Endothelial cell of umbilical vein (primary cell): ENCODE results near the gene MT3. TPM values are rescaled to one million over a fixed set of nuclear protein-coding genes. Genes with fewer than 3 reads are reported as not detected.

Source experiments
- BruUV-seq: library from RNA; stranded (reverse); fragments of 400-500 nt; replicated peaks from 2 replicates; lab custom pipeline; 2021; lab: Mats Ljungman, UMichigan
- CTCF ChIA-PET: fragments of 300-600, 350-600 bp; sonication (Branson Sonifier 250); formaldehyde crosslinking; loops from one replicate; lab custom pipeline; 2021; ENCODE audit warnings: antibody characterized with exemption, inconsistent platforms; lab: Charles Lee
- POLR2A ChIA-PET: fragments of 300-600, 350-600 bp; sonication (Branson Sonifier 250); formaldehyde crosslinking; loops from one replicate; lab custom pipeline; 2021; ENCODE audit warnings: antibody characterized with exemption, inconsistent platforms; lab: Charles Lee
- DNase-seq: peaks from one replicate; pipeline ENCODE4 v3.0.0-alpha.2; 2011; ENCODE audit warnings: low read depth, low spot score
- FAIRE-seq: peaks from 2 replicates; lab custom pipeline; 2011; peaks lifted over from hg19 to GRCh38; lab: Jason Lieb, UNC
- H2AFZ ChIP-seq: 2 replicates; pipeline ENCODE4 v1.6.0; 2012; ENCODE audit warnings: low read depth, low read length, control low read depth, inconsistent platforms
- H3K27ac ChIP-seq: 2 replicates; pipeline ENCODE4 v1.5.1; 2011; ENCODE audit warnings: low read depth, mild to moderate bottlenecking, control low read depth, low read length, moderate library complexity; ENCODE audit not compliant: insufficient read depth
- H3K27me3 ChIP-seq, 2 experiments: 2 replicates each; pipeline versions ENCODE4 v1.6.0 to v1.6.1; 2011; ENCODE audit warnings: low read length in 2 of 2, mixed read lengths in 1 of 2; ENCODE audit not compliant: control insufficient read depth in 2 of 2, insufficient read depth in 2 of 2
- H3K36me3 ChIP-seq, 2 experiments: 2 replicates in 1 of 2; 3 replicates in 1 of 2; pipeline ENCODE4 v1.5.1; 2011; ENCODE audit warnings: low read length in 2 of 2, mild to moderate bottlenecking in 1 of 2, moderate library complexity in 1 of 2; ENCODE audit not compliant: control insufficient read depth in 2 of 2, insufficient read depth in 2 of 2; ENCODE audit errors: extremely low read depth in 1 of 2
- H3K4me1 ChIP-seq: 3 replicates; pipeline ENCODE4 v1.5.1; 2011; ENCODE audit warnings: mild to moderate bottlenecking, low read length; ENCODE audit not compliant: control insufficient read depth, insufficient read depth; ENCODE audit errors: extremely low read depth
- H3K4me2 ChIP-seq: 2 replicates; pipeline ENCODE4 v1.6.1; 2011; ENCODE audit warnings: low read length, control low read depth, mixed read lengths; ENCODE audit not compliant: insufficient read depth
- H3K4me3 ChIP-seq, 3 experiments: fragments of 200-600 bp in 1 of 3; sonication (generic), shearing (Covaris generic) in 1 of 3; replicated peaks in 1 of 3; 2 replicates each; pipeline ENCODE4 v1.5.1; 2011 to 2016; ENCODE audit warnings: control low read depth in 3 of 3, low read length in 3 of 3, mild to moderate bottlenecking in 2 of 3, inconsistent platforms in 1 of 3, low read depth in 1 of 3, moderate library complexity in 1 of 3; ENCODE audit not compliant: insufficient read depth in 1 of 3
- H3K79me2 ChIP-seq: 2 replicates; pipeline ENCODE4 v1.6.0; 2012; ENCODE audit warnings: low read length, inconsistent platforms; ENCODE audit not compliant: control insufficient read depth, insufficient read depth
- H3K9ac ChIP-seq: replicated peaks from 2 replicates; pipeline ENCODE3; 2011; ENCODE audit warnings: low read length, control low read depth; ENCODE audit not compliant: insufficient read depth; ENCODE audit errors: extremely low read depth
- H3K9me1 ChIP-seq: replicated peaks from 3 replicates; pipeline ENCODE4 v1.6.0; 2011; ENCODE audit warnings: mild to moderate bottlenecking, low read length; ENCODE audit not compliant: control insufficient read depth, insufficient read depth; ENCODE audit errors: extremely low read depth
- H3K9me3 ChIP-seq: replicated peaks from 2 replicates; pipeline ENCODE4 v1.5.1; 2012; ENCODE audit warnings: low read length, inconsistent platforms; ENCODE audit not compliant: control insufficient read depth, insufficient read depth
- H4K20me1 ChIP-seq: replicated peaks from 2 replicates; pipeline ENCODE3; 2011; ENCODE audit warnings: mild to moderate bottlenecking, low read length; ENCODE audit not compliant: control insufficient read depth, insufficient read depth; ENCODE audit errors: extremely low read depth
- CTCF ChIP-seq, 2 donors: IDR thresholded peaks; 1 replicate in 1 of 2; 2 replicates in 1 of 2; pipeline ENCODE4 v1.5.1; 2011; ENCODE audit warnings: low read length in 2 of 2, mild to moderate bottlenecking in 2 of 2, moderate library complexity in 2 of 2, control low read depth in 1 of 2, inconsistent platforms in 1 of 2, low read depth in 1 of 2; ENCODE audit not compliant: insufficient read depth in 1 of 2; ENCODE audit errors: extremely low read depth in 1 of 2
- EZH2 ChIP-seq: IDR thresholded peaks from 2 replicates; pipeline ENCODE4 v1.6.1; 2012; ENCODE audit warnings: borderline replicate concordance, low read depth, mild to moderate bottlenecking, moderate library complexity, low read length, inconsistent platforms; ENCODE audit not compliant: severe bottlenecking
- FOS ChIP-seq: IDR thresholded peaks from 2 replicates; pipeline ENCODE4 v1.6.1; 2011; ENCODE audit warnings: mild to moderate bottlenecking, low read length, moderate library complexity, borderline replicate concordance; ENCODE audit not compliant: insufficient read depth
- GATA2 ChIP-seq: IDR thresholded peaks from 2 replicates; pipeline ENCODE4 v1.7.0; 2011; ENCODE audit warnings: low read depth, mild to moderate bottlenecking, moderate library complexity, mixed read lengths, low read length; ENCODE audit not compliant: insufficient read length, insufficient read depth
- JUN ChIP-seq: IDR thresholded peaks from 2 replicates; pipeline ENCODE4 v1.6.1; 2011; ENCODE audit warnings: borderline replicate concordance, low read depth; ENCODE audit not compliant: insufficient read length, insufficient read depth
- MAX ChIP-seq: IDR thresholded peaks from 2 replicates; pipeline ENCODE4 v1.6.1; 2011; ENCODE audit not compliant: insufficient read depth, insufficient read length
- MYC ChIP-seq: IDR thresholded peaks from one replicate; pipeline ENCODE4 v1.6.1; 2011; ENCODE audit warnings: mild to moderate bottlenecking, low read depth, low read length
- POLR2A ChIP-seq: IDR thresholded peaks from 2 replicates; pipeline ENCODE4 v1.6.1; 2012; ENCODE audit warnings: low read depth, mild to moderate bottlenecking, control low read depth, low read length
- POLR2AphosphoS5 ChIP-seq: IDR thresholded peaks from 2 replicates; pipeline ENCODE4 v1.6.1; 2012; ENCODE audit warnings: low read depth, mild to moderate bottlenecking, control low read depth, low read length, moderate library complexity; ENCODE audit not compliant: insufficient read depth
- dilution Hi-C: fragments of 300-500 bp; cut with MboI; formaldehyde crosslinking; loops from one replicate; pipeline ENCODE4 v1.15.0; 2019; ENCODE audit warnings: low sequenced_read_pairs; ENCODE audit not compliant: extremely low pct_ligation_motif_present
- intact Hi-C: fragments of 100-400 bp; cut with micrococcal nuclease; formaldehyde crosslinking; loops from one replicate; pipeline ENCODE4 v1.10.0; 2022
- polyA plus RNA-seq, 4 experiments: library from polyadenylated mRNA; depleted of rRNA in 3 of 4; stranded (reverse) in 3 of 4; unstranded in 1 of 4; fragments of >200 nt; gene quantifications; 2 replicates each; pipeline versions ENCODE4 v1.2.1 to v1.2.3, GENCODE V29; 2011 to 2012; ENCODE audit warnings: missing spikeins in 1 of 4
- total RNA-seq: library from RNA; stranded (reverse); gene quantifications from 2 replicates; pipeline ENCODE4 v1.2.3, GENCODE V29; 2021

The MT3 gene
- total and polyA plus RNA-seq, 2 donors (not counting 3 experiments of a cell fraction or from before 2014, with no cell fraction given) = not detected

DNA sequence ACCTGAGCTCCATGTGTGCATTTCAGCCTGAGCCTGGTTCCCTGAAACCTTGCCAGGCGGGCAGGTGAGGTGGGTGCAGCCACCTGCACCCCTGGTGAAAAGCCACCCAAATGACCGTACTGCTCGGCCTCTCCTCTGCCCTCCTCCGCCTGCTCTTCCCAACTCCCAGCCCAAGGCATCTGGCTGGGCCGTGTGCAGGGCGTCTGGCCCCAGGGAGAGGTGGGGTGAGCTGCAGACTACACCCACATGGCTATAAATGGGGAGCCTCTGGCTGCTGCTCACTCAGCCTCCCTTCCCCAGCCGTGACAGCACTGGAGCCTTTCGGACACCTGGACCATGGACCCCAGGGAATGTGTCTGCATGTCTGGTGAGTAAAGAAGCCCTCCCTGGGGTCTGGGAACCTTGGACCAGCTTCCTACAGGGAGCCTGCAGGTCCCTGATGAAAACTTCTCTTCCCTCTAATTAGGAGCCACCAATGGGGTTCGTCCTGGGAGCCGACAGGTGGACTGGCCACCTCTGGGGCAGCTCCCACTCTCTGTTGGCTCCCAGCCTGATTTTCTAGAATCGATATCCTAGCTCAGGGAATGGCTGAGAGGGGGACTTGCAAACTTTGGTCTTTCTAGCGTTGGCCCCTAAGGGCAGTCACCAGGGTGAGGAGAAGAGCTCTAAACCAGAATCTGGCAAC lies 24.4 kb upstream of the MT3 start, which contains the start of gene MT4:
Gene MT4 (plus strand): TSS at position 281 of the 685 bp plus-strand sequence. CDS start 56 bp downstream, at position 337.
- ChIA-PET POLR2A (interaction anchor here (0.5 kb wide), 1 partner anchor 318 kb away, joined by 9 read pairs; no protein-coding TSS in a partner anchor), CTCF (interaction anchor here (0.6 to 1.8 kb wide), 6 partner anchors 8 to 71 kb away, joined by 3 to 7 read pairs (median 4); no protein-coding TSS in a partner anchor)
- FAIRE-seq = no peak

More for the DNA sequence above, 24.4 kb upstream of the MT3 start, which contains the start of gene MT4:
- Histone ChIP-seq H3K4me1 (no peaks in the 10 kb centered on the region), H3K36me3 (no peaks in the 10 kb centered on the region), H3K9me3 (no peaks in the 10 kb centered on the region), H3K27me3 (peaks cover 0 to 15% of the 10 kb centered on the region in 2 experiments), H3K9ac (no peak within 1 kb of the TSS), H3K9me1 (no peaks in the 10 kb centered on the region), H3K27ac (no peak within 1 kb of the TSS), H3K4me3 (no peak within 1 kb of the TSS), H2AFZ (no peak within 1 kb of the TSS), H3K4me2 (no peak within 1 kb of the TSS), H3K79me2 (no peaks in the 10 kb centered on the region), H4K20me1 (no peaks in the 10 kb centered on the region)
- BruUV-seq = no TSS peak
- intact Hi-C loops (no loop called here), dilution Hi-C loops (no loop called here)
- TF ChIP-seq POLR2AphosphoS5 (no peak), POLR2A (no peak), GATA2 (no peak), FOS (no peak), EZH2 (no peak), MYC (no peak), CTCF (IDR thresholded peaks at IDR 0.05; ENCODE audit: extremely low read depth in 1 of 2, insufficient read depth in 1 of 2, low read depth in 1 of 2, low read length in 2 of 2) (no peak), JUN (no peak), MAX (no peak)
- DNase-seq = no peak
